Neural cell (in vitro differentiated cells): Measurements from ENCODE around the gene BCL2. TPM values are rescaled to one million over a fixed set of nuclear protein-coding genes. Genes with fewer than 3 reads are reported as not detected.

Experiments
- H2AFZ ChIP-seq: fragments of 200-600, 300-800 bp; sonication (generic), shearing (Covaris generic); 2 replicates; pipeline ENCODE4 v1.6.0; 2014; ENCODE audit warnings: low read depth, mild to moderate bottlenecking, antibody characterized with exemption, low read length, moderate library complexity
- H3F3A ChIP-seq: fragments of 200-600 bp; shearing (Covaris generic); 2 replicates; pipeline ENCODE4 v1.6.1; 2016; ENCODE audit warnings: mild to moderate bottlenecking, moderate library complexity, mixed read lengths, antibody characterized with exemption, low read length; ENCODE audit not compliant: insufficient read depth, poor library complexity, severe bottlenecking
- H3K27ac ChIP-seq: fragments of 200-600, 300-800 bp; sonication (generic), shearing (Covaris generic); 2 replicates; pipeline ENCODE4 v1.5.1; 2014; ENCODE audit warnings: mild to moderate bottlenecking, low read length, moderate library complexity
- H3K27me3 ChIP-seq: fragments of 300-800, 200-600 bp; sonication (generic), shearing (Covaris generic); 2 replicates; pipeline ENCODE4 v1.6.0; 2014; ENCODE audit warnings: mild to moderate bottlenecking, low read depth, low read length, moderate library complexity; ENCODE audit not compliant: insufficient read depth
- H3K36me3 ChIP-seq: fragments of 300-800, 200-600 bp; sonication (generic), shearing (Covaris generic); 2 replicates; pipeline ENCODE4 v1.5.1; 2014; ENCODE audit warnings: mild to moderate bottlenecking, antibody characterized with exemption, low read length, moderate library complexity; ENCODE audit not compliant: insufficient read depth
- H3K4me2 ChIP-seq: fragments of 300-800, 200-600 bp; sonication (generic), shearing (Covaris generic); 2 replicates; pipeline ENCODE4 v1.6.0; 2014; ENCODE audit warnings: mild to moderate bottlenecking, low read length
- H3K4me3 ChIP-seq: fragments of 300-800, 200-600 bp; sonication (generic), shearing (Covaris generic); 2 replicates; pipeline ENCODE4 v1.5.1; 2014; ENCODE audit warnings: mild to moderate bottlenecking, low read length, moderate library complexity
- H3K79me2 ChIP-seq: fragments of 200-600 bp; shearing (Covaris generic); replicated peaks from 2 replicates; pipeline ENCODE4 v1.6.0; 2014; ENCODE audit warnings: mild to moderate bottlenecking, low read length, moderate library complexity; ENCODE audit not compliant: insufficient read depth
- H3K9ac ChIP-seq: fragments of 300-800, 200-600 bp; sonication (generic), shearing (Covaris generic); 2 replicates; pipeline ENCODE4 v1.6.1; 2016; ENCODE audit warnings: mild to moderate bottlenecking, low read length, mixed read lengths
- H3K9me2 ChIP-seq: fragments of 200-600 bp; shearing (Covaris generic); 2 replicates; pipeline ENCODE4 v1.6.1; 2016; ENCODE audit warnings: mild to moderate bottlenecking, low read length, mixed read lengths; ENCODE audit not compliant: insufficient read depth
- H3K9me3 ChIP-seq: fragments of 200-600, 300-800 bp; sonication (generic), shearing (Covaris generic); 2 replicates; pipeline ENCODE4 v1.6.1; 2016; ENCODE audit warnings: mild to moderate bottlenecking, mixed run types, low read length, moderate library complexity, mixed read lengths
- H4K20me1 ChIP-seq: fragments of 200-600 bp; shearing (Covaris generic); 2 replicates; pipeline ENCODE4 v1.6.1; 2016; ENCODE audit warnings: mild to moderate bottlenecking, mixed run types; ENCODE audit not compliant: insufficient read depth
- EP300 ChIP-seq: fragments of 450-650 bp; conservative IDR thresholded peaks from 2 replicates; pipeline ENCODE4 v1.6.1; 2014; ENCODE audit warnings: antibody characterized with exemption, mild to moderate bottlenecking, moderate library complexity; ENCODE audit not compliant: poor library complexity, severe bottlenecking
- EZH2 ChIP-seq: fragments of 200-600, 300-800 bp; shearing (Covaris generic), sonication (generic); IDR thresholded peaks from 2 replicates; pipeline ENCODE4 v1.6.1; 2014; ENCODE audit warnings: antibody characterized with exemption, low read length, borderline replicate concordance, mild to moderate bottlenecking; ENCODE audit not compliant: insufficient read depth, poor library complexity, severe bottlenecking
- MXI1 ChIP-seq: fragments of 450-650 bp; conservative IDR thresholded peaks from 2 replicates; pipeline ENCODE4 v1.6.1; 2014; ENCODE audit warnings: antibody characterized with exemption, mild to moderate bottlenecking; ENCODE audit not compliant: poor library complexity, severe bottlenecking
- POLR2AphosphoS5 ChIP-seq: IDR thresholded peaks from 2 replicates; pipeline ENCODE4 v1.6.1; 2012
- RAD21 ChIP-seq: fragments of 450-650 bp; conservative IDR thresholded peaks from 2 replicates; pipeline ENCODE4 v1.6.1; 2014; ENCODE audit warnings: antibody characterized with exemption, mild to moderate bottlenecking, moderate library complexity
- SMC3 ChIP-seq: fragments of 450-650 bp; conservative IDR thresholded peaks from 2 replicates; pipeline ENCODE4 v1.6.1; 2014; ENCODE audit warnings: antibody characterized with exemption, mild to moderate bottlenecking, moderate library complexity; ENCODE audit not compliant: poor library complexity
- TAF1 ChIP-seq: IDR thresholded peaks from 2 replicates; pipeline ENCODE4 v1.6.1; 2012; ENCODE audit warnings: low read depth
- polyA plus RNA-seq: library from polyadenylated mRNA; depleted of rRNA; stranded (reverse); fragments of >200 nt; gene quantifications from 2 replicates; pipeline ENCODE4 v1.2.3, GENCODE V29; 2014
- TF ChIP-seq, protein P1 (sequence below): IDR thresholded peaks from 2 replicates; pipeline ENCODE4 v1.6.1; 2012; ENCODE audit warnings: borderline replicate concordance
- TF ChIP-seq, protein P2 (sequence below): fragments of 450-650 bp; IDR thresholded peaks from 2 replicates; pipeline ENCODE4 v1.5.1; 2014; ENCODE audit warnings: antibody characterized with exemption, mild to moderate bottlenecking, moderate library complexity; ENCODE audit not compliant: poor library complexity, severe bottlenecking

Gene BCL2
- polyA plus RNA-seq, 1 donor from 2014 or later, result 3.4 TPM

DNA sequence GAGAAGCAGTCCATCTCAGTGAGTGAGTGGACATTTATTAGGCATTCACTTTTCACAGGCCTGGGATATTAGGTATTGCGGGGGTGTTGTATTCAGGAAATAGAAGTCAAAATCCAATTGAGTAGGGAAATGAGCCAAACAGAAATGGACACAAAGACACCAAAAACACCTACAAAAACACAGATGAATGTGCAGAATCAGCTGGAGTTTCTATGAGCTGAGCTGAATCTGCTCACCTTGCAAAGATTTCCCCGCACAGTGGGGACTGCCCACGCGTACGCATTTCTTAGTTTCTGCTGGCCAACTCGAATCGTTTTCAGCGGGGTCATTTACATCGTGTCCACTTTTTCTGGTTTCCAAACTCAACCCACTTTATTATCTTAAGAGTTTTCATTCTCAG is 160.0 kb downstream of the BCL2 start:
- TF ChIP-seq EZH2 (no peak), RAD21 (no peak), TAF1 (no peak), EP300 (no peak), POLR2AphosphoS5 (no peak), MXI1 (no peak), SMC3 (no peak)
- TF ChIP-seq, protein P1, sequence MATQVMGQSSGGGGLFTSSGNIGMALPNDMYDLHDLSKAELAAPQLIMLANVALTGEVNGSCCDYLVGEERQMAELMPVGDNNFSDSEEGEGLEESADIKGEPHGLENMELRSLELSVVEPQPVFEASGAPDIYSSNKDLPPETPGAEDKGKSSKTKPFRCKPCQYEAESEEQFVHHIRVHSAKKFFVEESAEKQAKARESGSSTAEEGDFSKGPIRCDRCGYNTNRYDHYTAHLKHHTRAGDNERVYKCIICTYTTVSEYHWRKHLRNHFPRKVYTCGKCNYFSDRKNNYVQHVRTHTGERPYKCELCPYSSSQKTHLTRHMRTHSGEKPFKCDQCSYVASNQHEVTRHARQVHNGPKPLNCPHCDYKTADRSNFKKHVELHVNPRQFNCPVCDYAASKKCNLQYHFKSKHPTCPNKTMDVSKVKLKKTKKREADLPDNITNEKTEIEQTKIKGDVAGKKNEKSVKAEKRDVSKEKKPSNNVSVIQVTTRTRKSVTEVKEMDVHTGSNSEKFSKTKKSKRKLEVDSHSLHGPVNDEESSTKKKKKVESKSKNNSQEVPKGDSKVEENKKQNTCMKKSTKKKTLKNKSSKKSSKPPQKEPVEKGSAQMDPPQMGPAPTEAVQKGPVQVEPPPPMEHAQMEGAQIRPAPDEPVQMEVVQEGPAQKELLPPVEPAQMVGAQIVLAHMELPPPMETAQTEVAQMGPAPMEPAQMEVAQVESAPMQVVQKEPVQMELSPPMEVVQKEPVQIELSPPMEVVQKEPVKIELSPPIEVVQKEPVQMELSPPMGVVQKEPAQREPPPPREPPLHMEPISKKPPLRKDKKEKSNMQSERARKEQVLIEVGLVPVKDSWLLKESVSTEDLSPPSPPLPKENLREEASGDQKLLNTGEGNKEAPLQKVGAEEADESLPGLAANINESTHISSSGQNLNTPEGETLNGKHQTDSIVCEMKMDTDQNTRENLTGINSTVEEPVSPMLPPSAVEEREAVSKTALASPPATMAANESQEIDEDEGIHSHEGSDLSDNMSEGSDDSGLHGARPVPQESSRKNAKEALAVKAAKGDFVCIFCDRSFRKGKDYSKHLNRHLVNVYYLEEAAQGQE, result no peak
- TF ChIP-seq, protein P2, sequence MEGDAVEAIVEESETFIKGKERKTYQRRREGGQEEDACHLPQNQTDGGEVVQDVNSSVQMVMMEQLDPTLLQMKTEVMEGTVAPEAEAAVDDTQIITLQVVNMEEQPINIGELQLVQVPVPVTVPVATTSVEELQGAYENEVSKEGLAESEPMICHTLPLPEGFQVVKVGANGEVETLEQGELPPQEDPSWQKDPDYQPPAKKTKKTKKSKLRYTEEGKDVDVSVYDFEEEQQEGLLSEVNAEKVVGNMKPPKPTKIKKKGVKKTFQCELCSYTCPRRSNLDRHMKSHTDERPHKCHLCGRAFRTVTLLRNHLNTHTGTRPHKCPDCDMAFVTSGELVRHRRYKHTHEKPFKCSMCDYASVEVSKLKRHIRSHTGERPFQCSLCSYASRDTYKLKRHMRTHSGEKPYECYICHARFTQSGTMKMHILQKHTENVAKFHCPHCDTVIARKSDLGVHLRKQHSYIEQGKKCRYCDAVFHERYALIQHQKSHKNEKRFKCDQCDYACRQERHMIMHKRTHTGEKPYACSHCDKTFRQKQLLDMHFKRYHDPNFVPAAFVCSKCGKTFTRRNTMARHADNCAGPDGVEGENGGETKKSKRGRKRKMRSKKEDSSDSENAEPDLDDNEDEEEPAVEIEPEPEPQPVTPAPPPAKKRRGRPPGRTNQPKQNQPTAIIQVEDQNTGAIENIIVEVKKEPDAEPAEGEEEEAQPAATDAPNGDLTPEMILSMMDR, result no peak
- no peak overlapping the region for H3K27ac ChIP-seq

DNA sequence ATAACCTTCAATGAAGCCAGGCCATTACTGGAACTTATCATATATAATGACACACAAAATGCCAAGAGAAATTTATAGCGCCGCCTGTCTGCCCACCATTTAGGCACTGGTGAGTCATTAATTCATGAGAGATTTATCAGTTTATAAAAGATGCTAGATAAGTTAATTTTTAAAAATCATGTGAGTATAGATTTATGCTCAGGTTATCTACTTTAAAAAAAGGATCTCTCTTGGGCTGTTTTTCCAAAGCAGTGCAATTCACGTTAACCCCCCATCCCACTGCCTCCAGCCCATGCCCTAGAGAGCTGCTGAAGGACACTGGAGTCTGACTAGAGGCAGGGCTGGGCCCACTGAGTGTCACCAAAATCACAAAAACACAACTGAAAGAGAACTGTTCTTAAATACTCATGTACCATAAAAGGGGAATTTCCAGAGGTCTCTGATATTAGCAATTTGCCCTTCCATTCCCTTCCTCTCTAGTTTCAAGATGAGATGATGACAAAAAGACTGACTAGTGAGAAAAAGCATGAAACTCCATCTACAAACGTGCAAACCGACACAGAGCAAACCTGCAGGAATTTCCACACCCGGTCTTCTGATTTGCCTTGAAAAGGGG is 160.8 kb downstream of the BCL2 start:
- Histone ChIP-seq H3K79me2 (no peaks in the 10 kb centered on the region), H3K9me2 (no peaks in the 10 kb centered on the region), H3K27ac (no peak overlapping the region), H3K9ac (no peak overlapping the region), H3K4me2 (no peak overlapping the region), H3F3A (no peaks in the 10 kb centered on the region), H2AFZ (no peak overlapping the region), H3K4me3 (no peak overlapping the region), H4K20me1 (no peaks in the 10 kb centered on the region), H3K27me3 (no peaks in the 10 kb centered on the region), H3K36me3 (no peaks in the 10 kb centered on the region), H3K9me3 (no peaks in the 10 kb centered on the region)
- TF ChIP-seq, protein P2, result no peak
- TF ChIP-seq SMC3, result no peak
- no peak for TF ChIP-seq MXI1
- TF ChIP-seq RAD21, result no peak

More for the DNA sequence above, 160.0 kb downstream of the BCL2 start:
- no peaks in the 10 kb centered on the region for H4K20me1 ChIP-seq
- no peaks in the 10 kb centered on the region for H3F3A ChIP-seq
- no peaks in the 10 kb centered on the region for H3K79me2 ChIP-seq
- no peak overlapping the region for H3K4me2 ChIP-seq
- no peaks in the 10 kb centered on the region for H3K27me3 ChIP-seq
- no peak overlapping the region for H3K4me3 ChIP-seq
- no peaks in the 10 kb centered on the region for H3K9me2 ChIP-seq
- no peak overlapping the region for H2AFZ ChIP-seq
- H3K36me3 ChIP-seq, result no peaks in the 10 kb centered on the region
- no peaks in the 10 kb centered on the region for H3K9me3 ChIP-seq
- no peak overlapping the region for H3K9ac ChIP-seq
